ENCODE measurements around the gene TTC33.
A peak's percentile ranks its signal among the peaks of the same experiment; 100 is the strongest.

The TTC33 gene

GRCh38 chr5:40511801-40512200 is 244.0 kb downstream of the TTC33 start:
- no peak overlapping the region for H3K4me3 ChIP-seq (ENCODE audit: low read length)
- no peak for DNase-seq (ENCODE audit: low read depth)
- TF ChIP-seq, protein P1, sequence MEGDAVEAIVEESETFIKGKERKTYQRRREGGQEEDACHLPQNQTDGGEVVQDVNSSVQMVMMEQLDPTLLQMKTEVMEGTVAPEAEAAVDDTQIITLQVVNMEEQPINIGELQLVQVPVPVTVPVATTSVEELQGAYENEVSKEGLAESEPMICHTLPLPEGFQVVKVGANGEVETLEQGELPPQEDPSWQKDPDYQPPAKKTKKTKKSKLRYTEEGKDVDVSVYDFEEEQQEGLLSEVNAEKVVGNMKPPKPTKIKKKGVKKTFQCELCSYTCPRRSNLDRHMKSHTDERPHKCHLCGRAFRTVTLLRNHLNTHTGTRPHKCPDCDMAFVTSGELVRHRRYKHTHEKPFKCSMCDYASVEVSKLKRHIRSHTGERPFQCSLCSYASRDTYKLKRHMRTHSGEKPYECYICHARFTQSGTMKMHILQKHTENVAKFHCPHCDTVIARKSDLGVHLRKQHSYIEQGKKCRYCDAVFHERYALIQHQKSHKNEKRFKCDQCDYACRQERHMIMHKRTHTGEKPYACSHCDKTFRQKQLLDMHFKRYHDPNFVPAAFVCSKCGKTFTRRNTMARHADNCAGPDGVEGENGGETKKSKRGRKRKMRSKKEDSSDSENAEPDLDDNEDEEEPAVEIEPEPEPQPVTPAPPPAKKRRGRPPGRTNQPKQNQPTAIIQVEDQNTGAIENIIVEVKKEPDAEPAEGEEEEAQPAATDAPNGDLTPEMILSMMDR (conservative IDR thresholded peaks at IDR 0.05; ENCODE audit: low read length): no peak

DNA sequence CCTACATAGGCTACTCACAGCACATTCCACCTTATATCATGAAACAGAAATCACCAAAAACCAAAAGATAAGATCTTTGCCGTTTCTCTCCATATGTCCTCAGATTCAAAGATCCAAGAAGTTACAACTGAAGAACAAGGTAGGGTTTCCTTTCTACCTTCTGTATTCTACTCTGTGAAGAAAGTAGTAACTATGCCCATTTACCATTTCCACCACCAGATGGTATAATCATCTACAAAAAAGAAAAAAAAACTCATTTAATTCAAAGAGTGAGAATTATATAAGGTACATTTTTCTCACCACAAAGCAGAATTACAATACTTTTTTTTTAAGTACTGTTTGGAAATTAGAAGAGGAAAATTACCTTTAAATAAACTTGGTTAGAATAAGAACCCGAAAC is 248.7 kb downstream of the TTC33 start:
- H3K4me3 ChIP-seq (ENCODE audit: low read length): no peak overlapping the region
- DNase-seq (ENCODE audit: low read depth): no peak
- TF ChIP-seq, protein P1 (conservative IDR thresholded peaks at IDR 0.05; ENCODE audit: low read length): peak; percentile 39; the same call in 1 of the 2 replicates

DNA sequence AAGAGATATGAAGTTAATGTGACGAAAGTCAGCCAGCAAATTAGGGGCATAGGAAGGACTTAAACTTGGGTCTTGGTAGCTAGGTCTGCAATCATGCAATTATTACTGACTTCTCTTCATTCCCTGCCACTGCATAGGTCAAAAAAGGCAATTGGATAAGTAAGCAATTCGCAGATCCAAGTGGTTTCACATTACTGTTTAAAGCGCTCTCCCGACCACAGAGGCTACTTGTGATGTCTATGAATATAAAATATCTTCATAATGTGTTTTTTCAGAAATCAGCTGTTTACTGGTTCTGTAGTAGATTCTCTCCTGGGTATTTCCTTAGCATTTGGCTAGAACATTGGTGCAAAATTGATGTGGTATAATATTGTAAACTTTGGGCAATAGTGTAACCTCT is 250.7 kb downstream of the TTC33 start:
- no peak for DNase-seq (ENCODE audit: low read depth)
- TF ChIP-seq, protein P1 (conservative IDR thresholded peaks at IDR 0.05; ENCODE audit: low read length): no peak
- no peak overlapping the region for H3K4me3 ChIP-seq (ENCODE audit: low read length)

DNA sequence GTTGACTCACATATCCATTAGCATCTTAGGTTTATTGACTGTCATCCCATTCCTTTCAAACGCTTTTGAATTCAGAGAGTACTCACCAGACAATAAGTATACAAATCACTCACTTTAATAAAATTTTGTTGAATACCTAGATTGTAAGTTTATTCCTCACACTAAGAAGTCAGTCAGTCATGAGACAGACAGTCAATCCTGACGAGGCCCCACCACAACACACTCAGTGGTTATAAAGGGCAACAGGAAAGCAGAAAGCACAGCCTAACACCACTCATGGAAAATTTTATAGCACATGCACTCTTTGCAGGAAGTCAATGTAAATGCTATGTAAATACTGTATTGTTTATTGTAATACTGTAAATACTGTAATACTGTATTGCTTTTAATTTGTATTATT is 252.3 kb downstream of the TTC33 start:
- DNase-seq (ENCODE audit: low read depth): no peak
- TF ChIP-seq, protein P1 (conservative IDR thresholded peaks at IDR 0.05; ENCODE audit: low read length): no peak
- no peak overlapping the region for H3K4me3 ChIP-seq (ENCODE audit: low read length)

DNA sequence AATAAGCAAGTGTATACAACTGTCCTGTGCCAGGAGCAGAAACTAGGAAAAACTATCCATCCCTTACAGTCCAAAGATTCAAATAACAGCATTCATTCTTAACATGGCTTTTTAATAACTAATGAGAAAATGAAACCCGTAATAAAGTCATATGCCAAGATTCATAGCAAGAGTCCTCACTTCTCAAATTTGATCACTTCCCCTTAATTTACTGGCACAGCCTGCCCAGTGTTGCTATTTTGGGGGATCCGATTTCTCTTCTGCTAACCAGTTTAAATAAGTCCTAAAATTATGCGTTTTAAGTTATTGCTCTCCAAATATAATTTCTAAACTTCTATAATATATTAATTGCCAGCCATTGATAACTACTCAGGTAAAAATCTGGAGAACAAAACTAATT is 253.0 kb downstream of the TTC33 start:
- DNase-seq (ENCODE audit: low read depth): no peak
- H3K4me3 ChIP-seq (ENCODE audit: low read length): no peak overlapping the region
- TF ChIP-seq, protein P1 (conservative IDR thresholded peaks at IDR 0.05; ENCODE audit: low read length): no peak

GRCh38 chr5:40501711-40502444 is 253.9 kb downstream of the TTC33 start:
- no peak overlapping the region for H3K4me3 ChIP-seq (ENCODE audit: low read length)
- TF ChIP-seq, protein P1 (conservative IDR thresholded peaks at IDR 0.05; ENCODE audit: low read length): no peak
- DNase-seq (ENCODE audit: low read depth): no peak

GRCh38 chr5:40499518-40500273 is 256.1 kb downstream of the TTC33 start:
- TF ChIP-seq, protein P1 (conservative IDR thresholded peaks at IDR 0.05; ENCODE audit: low read length): no peak
- H3K4me3 ChIP-seq (ENCODE audit: low read length): no peak overlapping the region
- DNase-seq (ENCODE audit: low read depth): no peak

Measured in AG10803 (cell line).